CD14-positive monocyte (primary cell): ENCODE results near the gene HPCAL4. TPM values are rescaled to one million over a fixed set of nuclear protein-coding genes. Genes with fewer than 3 reads are reported as not detected.

Source experiments
- DNase-seq, 3 donors: peaks; one replicate each; pipeline ENCODE4 v3.0.0-alpha.2; 2011 to 2022
- H2AFZ ChIP-seq: 2 replicates; pipeline ENCODE4 v1.6.0; 2012; ENCODE audit warnings: mild to moderate bottlenecking, low read depth, low read length, inconsistent platforms; ENCODE audit not compliant: insufficient read depth, poor library complexity, severe bottlenecking
- H3K27ac ChIP-seq, 2 donors: 1 replicate in 1 of 2; 2 replicates in 1 of 2; pipeline ENCODE4 v1.5.1; 2012 to 2013; ENCODE audit warnings: low read length in 2 of 2, control low read depth in 1 of 2, inconsistent platforms in 1 of 2, low read depth in 1 of 2, mild to moderate bottlenecking in 1 of 2
- H3K27me3 ChIP-seq, 2 donors: one replicate each; pipeline versions ENCODE4 v1.6.0 to v1.6.1; 2011 to 2013; ENCODE audit warnings: low read length in 2 of 2; ENCODE audit not compliant: control insufficient read depth in 2 of 2, insufficient read depth in 2 of 2
- H3K36me3 ChIP-seq, 2 donors: replicated peaks in 1 of 2; 1 replicate in 1 of 2; 2 replicates in 1 of 2; pipeline versions ENCODE4 v1.5.1 to v1.6.1; 2012 to 2013; ENCODE audit warnings: low read length in 2 of 2, control low read depth in 1 of 2, inconsistent platforms in 1 of 2, mild to moderate bottlenecking in 1 of 2; ENCODE audit not compliant: insufficient read depth in 2 of 2, control insufficient read depth in 1 of 2
- H3K4me1 ChIP-seq, 2 donors: 1 replicate in 1 of 2; 2 replicates in 1 of 2; pipeline versions ENCODE4 v1.5.1 to v1.6.1; 2012 to 2013; ENCODE audit warnings: low read length in 2 of 2, control low read depth in 1 of 2, inconsistent platforms in 1 of 2, mild to moderate bottlenecking in 1 of 2, moderate library complexity in 1 of 2; ENCODE audit not compliant: insufficient read depth in 2 of 2, control insufficient read depth in 1 of 2
- H3K4me2 ChIP-seq: replicated peaks from 2 replicates; pipeline ENCODE3; 2012; ENCODE audit warnings: low read length, moderate library complexity, mild to moderate bottlenecking; ENCODE audit not compliant: poor library complexity, severe bottlenecking; ENCODE audit errors: extremely low read depth
- H3K4me3 ChIP-seq, 3 experiments: fragments of 200-600 bp in 1 of 3; sonication (generic) in 1 of 3; replicated peaks in 1 of 3; 1 replicate in 2 of 3; 2 replicates in 1 of 3; pipeline ENCODE4 v1.5.1; 2011 to 2013; ENCODE audit warnings: low read length in 3 of 3, mild to moderate bottlenecking in 3 of 3, control low read depth in 2 of 3, low read depth in 2 of 3, inconsistent platforms in 1 of 3, moderate library complexity in 1 of 3
- H3K79me2 ChIP-seq: 2 replicates; pipeline ENCODE4 v1.6.0; 2012; ENCODE audit warnings: mild to moderate bottlenecking, control low read depth, inconsistent platforms, low read length, moderate library complexity; ENCODE audit not compliant: insufficient read depth
- H3K9ac ChIP-seq: 2 replicates; pipeline ENCODE4 v1.6.0; 2017; ENCODE audit warnings: low read length, mild to moderate bottlenecking; ENCODE audit not compliant: insufficient read depth, poor library complexity, severe bottlenecking
- H3K9me3 ChIP-seq, 2 donors: replicated peaks in 1 of 2; 1 replicate in 1 of 2; 2 replicates in 1 of 2; pipeline versions ENCODE4 v1.5.1 to v1.6.1; 2012 to 2013; ENCODE audit warnings: low read length in 2 of 2, control low read depth in 1 of 2; ENCODE audit not compliant: control insufficient read depth in 1 of 2, insufficient read depth in 1 of 2
- H4K20me1 ChIP-seq: 2 replicates; pipeline ENCODE4 v1.6.0; 2012; ENCODE audit warnings: mild to moderate bottlenecking, low read length, control low read depth, moderate library complexity; ENCODE audit not compliant: insufficient read depth
- H3K27ac Mint-ChIP-seq, 7 donors: one replicate each; pipeline ENCODE4 v1.8.0; 2020; ENCODE audit warnings: mild to moderate bottlenecking in 7 of 7, mixed read lengths in 7 of 7, moderate library complexity in 6 of 7, inconsistent platforms in 2 of 7
- H3K27me3 Mint-ChIP-seq, 3 donors: one replicate each; pipeline ENCODE4 v1.8.0; 2021 to 2022; ENCODE audit warnings: low read depth in 3 of 3, mild to moderate bottlenecking in 3 of 3, mixed read lengths in 3 of 3, moderate library complexity in 3 of 3, inconsistent platforms in 1 of 3
- H3K36me3 Mint-ChIP-seq, 2 donors: one replicate each; pipeline ENCODE4 v1.8.0; 2020; ENCODE audit warnings: mixed read lengths in 2 of 2, inconsistent platforms in 1 of 2, mild to moderate bottlenecking in 1 of 2
- H3K4me1 Mint-ChIP-seq: one replicate; pipeline ENCODE4 v1.8.0; 2020; ENCODE audit warnings: mild to moderate bottlenecking, mixed read lengths
- H3K4me3 Mint-ChIP-seq, 2 donors: one replicate each; pipeline ENCODE4 v1.8.0; 2020; ENCODE audit warnings: mild to moderate bottlenecking in 2 of 2, mixed read lengths in 2 of 2, moderate library complexity in 1 of 2
- H3K9me3 Mint-ChIP-seq, 7 donors: one replicate each; pipeline ENCODE4 v1.8.0; 2020 to 2022; ENCODE audit warnings: mixed read lengths in 7 of 7, mild to moderate bottlenecking in 6 of 7, moderate library complexity in 6 of 7, inconsistent platforms in 2 of 7
- CTCF ChIP-seq: fragments of 200-600 bp; IDR thresholded peaks from one replicate; pipeline ENCODE4 v1.8.0; 2022; ENCODE audit warnings: antibody characterized with exemption, mild to moderate bottlenecking
- WGBS: methylation state at CpG from one replicate; pipeline ENCODE4 v1.1.5; 2013; ENCODE audit warnings: missing lambda C conversion rate; ENCODE audit not compliant: insufficient coverage; 5-methylcytosine and 5-hydroxymethylcytosine counted together
- intact Hi-C, 2 donors: fragments of 100-400 bp; cut with micrococcal nuclease; formaldehyde crosslinking; loops; one replicate each; pipeline versions ENCODE4 v1.15.0 to v1.15.1; 2023
- polyA plus RNA-seq, 3 donors: library from polyadenylated mRNA; depleted of rRNA in 1 of 3; unstranded in 2 of 3; stranded (reverse) in 1 of 3; fragments of 300-500 nt in 2 of 3; fragments of >200 nt in 1 of 3; fragmentation: Illumina TruSeq in 2 of 3; gene quantifications; 1 replicate in 2 of 3; 2 replicates in 1 of 3; pipeline ENCODE4 v1.2.3, GENCODE V29; 2012 to 2021

Gene HPCAL4
- polyA plus RNA-seq, 3 donors: 0.03 to 0.05 TPM; not detected in 1

GRCh38 chr1:39637361-39637760 lies 53.9 kb downstream of the HPCAL4 start:
- Histone ChIP-seq H3K27me3 (peaks cover 8 to 13% of the 10 kb centered on the region in 2 donors), H3K4me3 (no peak overlapping the region), H3K4me2 (no peak overlapping the region), H3K9me3 (no peaks in the 10 kb centered on the region), H4K20me1 (no peaks in the 10 kb centered on the region), H3K4me1 (peaks cover 3 to 15% of the 10 kb centered on the region in 2 donors), H3K36me3 (no peaks in the 10 kb centered on the region), H3K79me2 (no peaks in the 10 kb centered on the region), H2AFZ (no peak overlapping the region), H3K9ac (no peak overlapping the region), H3K27ac (no peak overlapping the region)
- Mint-ChIP-seq H3K27me3 (peaks cover 6 to 28% (median 18%) of the 10 kb centered on the region in 3 donors), H3K4me1 (peaks cover 5% of the 10 kb centered on the region), H3K9me3 (no peaks in the 10 kb centered on the region), H3K4me3 (peak overlapping the region in 1 of 2 donors; percentile 67), H3K36me3 (no peaks in the 10 kb centered on the region), H3K27ac (no peak overlapping the region)
- DNase-seq: no peak
- no peak for TF ChIP-seq CTCF
- WGBS: 100% methylated on average over 4 of the region's 4 CpGs
- intact Hi-C loops: no loop called here

- Mint-ChIP-seq H3K36me3 (no peaks in the 10 kb centered on the region), H3K9me3 (no peaks in the 10 kb centered on the region), H3K4me1 (peaks cover 5% of the 10 kb centered on the region), H3K27ac (no peak overlapping the region), H3K27me3 (peaks cover 6 to 28% (median 18%) of the 10 kb centered on the region in 3 donors), H3K4me3 (no peak overlapping the region)
- Histone ChIP-seq H2AFZ (no peak overlapping the region), H3K9ac (no peak overlapping the region), H4K20me1 (no peaks in the 10 kb centered on the region), H3K79me2 (no peaks in the 10 kb centered on the region), H3K4me2 (no peak overlapping the region), H3K4me3 (no peak overlapping the region), H3K27me3 (peaks cover 8 to 13% of the 10 kb centered on the region in 2 donors), H3K9me3 (no peaks in the 10 kb centered on the region), H3K4me1 (peaks cover 3 to 15% of the 10 kb centered on the region in 2 donors), H3K36me3 (no peaks in the 10 kb centered on the region), H3K27ac (no peak overlapping the region)
- WGBS: 100% methylated on average over 2 of the region's 2 CpGs
- DNase-seq: no peak
- no peak for TF ChIP-seq CTCF
- intact Hi-C loops: no loop called here
Observed at GRCh38 chr1:39635871-39636210, 55.4 kb downstream of the HPCAL4 start.
